SU-DHL-6 (cell line): ENCODE data around the gene FCHSD2.

Experiments
- H2AFZ ChIP-seq: fragments of 200-600 bp; sonication (generic); 2 replicates; pipeline ENCODE4 v1.6.1; 2014; ENCODE audit warnings: low read depth, mild to moderate bottlenecking, moderate library complexity, mixed read lengths, antibody characterized with exemption, low read length; ENCODE audit not compliant: severe bottlenecking
- H3F3A ChIP-seq: fragments of 200-600 bp; shearing (Covaris generic); 2 replicates; pipeline ENCODE4 v1.6.0; 2016; ENCODE audit warnings: antibody characterized with exemption, mild to moderate bottlenecking; ENCODE audit not compliant: insufficient read depth
- H3K27ac ChIP-seq: fragments of 200-600 bp; sonication (generic); 2 replicates; pipeline ENCODE4 v1.5.1; 2016; ENCODE audit warnings: low read depth, mild to moderate bottlenecking, low read length, moderate library complexity, mixed read lengths
- H3K27me3 ChIP-seq: fragments of 200-600 bp; sonication (generic), shearing (Covaris generic); 2 replicates; pipeline ENCODE4 v1.6.0; 2014; ENCODE audit warnings: mild to moderate bottlenecking, low read length
- H3K36me3 ChIP-seq: fragments of 200-600 bp; sonication (generic); 2 replicates; pipeline ENCODE4 v1.6.1; 2014; ENCODE audit warnings: mild to moderate bottlenecking, low read length, mixed read lengths
- H3K4me2 ChIP-seq: fragments of 300-600, 200-600 bp; shearing (Covaris generic), sonication (generic); 2 replicates; pipeline ENCODE4 v1.6.0; 2014; ENCODE audit warnings: low read length, low read depth, mild to moderate bottlenecking; ENCODE audit not compliant: poor library complexity, severe bottlenecking
- H3K4me3 ChIP-seq: fragments of 200-600 bp; sonication (generic); 2 replicates; pipeline ENCODE4 v1.5.1; 2014; ENCODE audit warnings: antibody characterized with exemption, low read length, mild to moderate bottlenecking, mixed read lengths; ENCODE audit not compliant: insufficient read depth, poor library complexity, severe bottlenecking
- H3K79me2 ChIP-seq: fragments of 200-600 bp; sonication (generic); 2 replicates; pipeline ENCODE4 v1.6.1; 2014; ENCODE audit warnings: mild to moderate bottlenecking, low read length, moderate library complexity; ENCODE audit not compliant: insufficient read depth
- H3K9ac ChIP-seq: fragments of 200-600 bp; sonication (generic); 2 replicates; pipeline ENCODE4 v1.7.0; 2014; ENCODE audit warnings: mild to moderate bottlenecking, low read length
- H3K9me2 ChIP-seq: fragments of 200-600 bp; sonication (generic); replicated peaks from 2 replicates; pipeline ENCODE4 v1.6.1; 2014; ENCODE audit warnings: low read length; ENCODE audit not compliant: insufficient read depth
- H3K9me3 ChIP-seq: fragments of 200-600 bp; sonication (generic); 2 replicates; pipeline ENCODE4 v1.6.1; 2014; ENCODE audit warnings: low read length, mixed read lengths; ENCODE audit not compliant: insufficient read depth
- H4K20me1 ChIP-seq: fragments of 200-600 bp; sonication (generic); 2 replicates; pipeline ENCODE4 v1.6.1; 2014; ENCODE audit warnings: low read depth, mild to moderate bottlenecking, antibody characterized with exemption, low read length, moderate library complexity, mixed read lengths
- CTCF ChIP-seq: fragments of 200-600 bp; sonication (generic); IDR thresholded peaks from one replicate; pipeline ENCODE4 v1.5.1; 2017; ENCODE audit warnings: antibody characterized with exemption, mild to moderate bottlenecking, low read length, moderate library complexity; ENCODE audit not compliant: insufficient read depth, poor library complexity, severe bottlenecking
- EZH2phosphoT487 ChIP-seq: fragments of 200-600 bp; sonication (generic), shearing (Covaris generic); conservative IDR thresholded peaks from 2 replicates; pipeline ENCODE4 v1.6.1; 2018; ENCODE audit warnings: mild to moderate bottlenecking, antibody characterized with exemption, low read length, moderate library complexity, mixed read lengths

Gene FCHSD2

GRCh38 chr11:72925656-72926055, 216.5 kb downstream of the FCHSD2 start:
- Histone ChIP-seq H3K9me3 (no peaks in the 10 kb centered on the region), H3K27ac (no peak overlapping the region), H3F3A (peaks cover 30% of the 10 kb centered on the region; the same call in 1 of the 2 replicates), H3K4me2 (no peak overlapping the region), H3K79me2 (peaks cover 26% of the 10 kb centered on the region; the same call in 1 of the 2 replicates), H3K9ac (no peak overlapping the region), H3K9me2 (no peaks in the 10 kb centered on the region), H3K27me3 (no peaks in the 10 kb centered on the region), H2AFZ (no peak overlapping the region), H3K4me3 (no peak overlapping the region), H4K20me1 (peaks cover 4% of the 10 kb centered on the region; the same call in 1 of the 2 replicates), H3K36me3 (peaks cover 18% of the 10 kb centered on the region)
- TF ChIP-seq CTCF = no peak
- TF ChIP-seq EZH2phosphoT487 = no peak

GRCh38 chr11:72924568-72925190, 217.4 kb downstream of the FCHSD2 start:
- Histone ChIP-seq H3K27me3 (no peaks in the 10 kb centered on the region), H2AFZ (no peak overlapping the region), H3K9me3 (no peaks in the 10 kb centered on the region), H3K9me2 (no peaks in the 10 kb centered on the region), H3F3A (peaks cover 30% of the 10 kb centered on the region; the same call in 1 of the 2 replicates), H3K4me2 (no peak overlapping the region), H3K79me2 (peaks cover 19% of the 10 kb centered on the region; the same call in 1 of the 2 replicates), H4K20me1 (peaks cover 4% of the 10 kb centered on the region; the same call in 1 of the 2 replicates), H3K27ac (no peak overlapping the region; the same call in 1 of the 2 replicates), H3K36me3 (peaks cover 27% of the 10 kb centered on the region), H3K9ac (no peak overlapping the region), H3K4me3 (no peak overlapping the region)
- TF ChIP-seq EZH2phosphoT487 (no peak), CTCF (peak; percentile 34)

GRCh38 chr11:72921028-72921716, 220.9 kb downstream of the FCHSD2 start:
- Histone ChIP-seq H3K9me3 (no peaks in the 10 kb centered on the region), H4K20me1 (peaks cover 4% of the 10 kb centered on the region; the same call in 1 of the 2 replicates), H3K27ac (no peak overlapping the region), H3K9me2 (no peaks in the 10 kb centered on the region), H2AFZ (no peak overlapping the region), H3K27me3 (no peaks in the 10 kb centered on the region), H3K9ac (no peak overlapping the region), H3F3A (peaks cover 30% of the 10 kb centered on the region; the same call in 1 of the 2 replicates), H3K4me3 (no peak overlapping the region), H3K36me3 (peaks cover 53% of the 10 kb centered on the region), H3K4me2 (no peak overlapping the region), H3K79me2 (peaks cover 20% of the 10 kb centered on the region; the same call in 1 of the 2 replicates)
- no peak for TF ChIP-seq EZH2phosphoT487
- TF ChIP-seq CTCF = no peak
